H9 (cell line): ENCODE results near the gene PDK2. TPM values are rescaled to one million over a fixed set of nuclear protein-coding genes. Genes with fewer than 3 reads are reported as not detected.

Source experiments
- DNase-seq: peaks from one replicate; pipeline ENCODE4 v3.0.0-alpha.2; 2017
- H2AFZ ChIP-seq: one replicate; pipeline ENCODE4 v1.6.1; 2013; ENCODE audit warnings: mild to moderate bottlenecking, low read length, control low read depth, moderate library complexity
- H2AK5ac ChIP-seq: 2 replicates; pipeline ENCODE4 v1.6.1; 2013; ENCODE audit warnings: low read length, control low read depth, mixed read lengths; ENCODE audit not compliant: insufficient read length
- H2BK120ac ChIP-seq: one replicate; pipeline ENCODE4 v1.6.1; 2013; ENCODE audit warnings: low read depth, mild to moderate bottlenecking, low read length, control low read depth, inconsistent platforms; ENCODE audit not compliant: poor library complexity, severe bottlenecking
- H2BK12ac ChIP-seq: 2 replicates; pipeline ENCODE4 v1.6.1; 2013; ENCODE audit warnings: low read length, control low read depth, mixed read lengths, low read depth; ENCODE audit not compliant: insufficient read length
- H2BK15ac ChIP-seq: 2 replicates; pipeline ENCODE4 v1.6.1; 2013; ENCODE audit warnings: low read depth, low read length, control low read depth
- H2BK20ac ChIP-seq: one replicate; pipeline ENCODE4 v1.6.1; 2013; ENCODE audit warnings: low read depth, mild to moderate bottlenecking, low read length, control low read depth, inconsistent platforms; ENCODE audit not compliant: poor library complexity, severe bottlenecking
- H2BK5ac ChIP-seq: 2 replicates; pipeline ENCODE4 v1.6.1; 2013; ENCODE audit warnings: low read length, control low read depth, mixed read lengths; ENCODE audit not compliant: insufficient read length
- H3K14ac ChIP-seq: 2 replicates; pipeline ENCODE4 v1.6.1; 2013; ENCODE audit warnings: low read length, control low read depth; ENCODE audit not compliant: insufficient read depth
- H3K18ac ChIP-seq: 2 replicates; pipeline ENCODE4 v1.6.1; 2013; ENCODE audit warnings: low read depth, mild to moderate bottlenecking, mixed read lengths, low read length, control low read depth; ENCODE audit not compliant: insufficient read length
- H3K23ac ChIP-seq: 2 replicates; pipeline ENCODE4 v1.6.1; 2013; ENCODE audit warnings: low read length, control low read depth, mixed read lengths, low read depth; ENCODE audit not compliant: insufficient read length
- H3K23me2 ChIP-seq: 2 replicates; pipeline ENCODE4 v1.6.1; 2013; ENCODE audit warnings: low read depth, mild to moderate bottlenecking, mixed read lengths, low read length, control low read depth; ENCODE audit not compliant: insufficient read length, poor library complexity, severe bottlenecking
- H3K27ac ChIP-seq: 2 replicates; pipeline ENCODE4 v1.5.1; 2013; ENCODE audit warnings: low read length, control low read depth, mixed read lengths, low read depth; ENCODE audit not compliant: insufficient read length
- H3K27me3 ChIP-seq: 2 replicates; pipeline ENCODE4 v1.6.1; 2013; ENCODE audit warnings: low read length, control low read depth, inconsistent platforms; ENCODE audit not compliant: insufficient read depth
- H3K4ac ChIP-seq: 2 replicates; pipeline ENCODE4 v1.6.1; 2013; ENCODE audit warnings: low read depth, mild to moderate bottlenecking, control low read depth, inconsistent platforms, low read length, moderate library complexity
- H3K4me1 ChIP-seq: 2 replicates; pipeline ENCODE4 v1.6.1; 2013; ENCODE audit warnings: low read length, control low read depth, inconsistent platforms; ENCODE audit not compliant: insufficient read depth
- H3K4me2 ChIP-seq: 2 replicates; pipeline ENCODE4 v1.6.1; 2013; ENCODE audit warnings: low read length, control low read depth, mixed read lengths; ENCODE audit not compliant: insufficient read length, insufficient read depth
- H3K56ac ChIP-seq: 2 replicates; pipeline ENCODE4 v1.6.1; 2013; ENCODE audit warnings: low read depth, mild to moderate bottlenecking, mixed read lengths, low read length, control low read depth; ENCODE audit not compliant: insufficient read length
- H3K79me1 ChIP-seq: 2 replicates; pipeline ENCODE4 v1.6.1; 2013; ENCODE audit warnings: low read depth, mild to moderate bottlenecking, moderate library complexity, low read length, control low read depth, inconsistent platforms; ENCODE audit not compliant: insufficient read depth, poor library complexity, severe bottlenecking
- H3K79me2 ChIP-seq: 2 replicates; pipeline ENCODE4 v1.6.1; 2013; ENCODE audit warnings: low read length, control low read depth, inconsistent platforms; ENCODE audit not compliant: insufficient read depth
- H3K9ac ChIP-seq: 2 replicates; pipeline ENCODE4 v1.6.1; 2013; ENCODE audit warnings: low read length, control low read depth, mixed read lengths; ENCODE audit not compliant: insufficient read length; ENCODE audit errors: extremely low read depth
- H3K9me3 ChIP-seq: one replicate; pipeline ENCODE4 v1.6.1; 2013; ENCODE audit warnings: low read depth, low read length, inconsistent platforms; ENCODE audit not compliant: control insufficient read depth
- H3T11ph ChIP-seq: one replicate; pipeline ENCODE4 v1.6.1; 2013; ENCODE audit warnings: mild to moderate bottlenecking, low read length, control low read depth, inconsistent platforms
- H4K20me1 ChIP-seq: one replicate; pipeline ENCODE4 v1.6.1; 2013; ENCODE audit not compliant: control insufficient read depth, insufficient read length, insufficient read depth
- H4K5ac ChIP-seq: 2 replicates; pipeline ENCODE4 v1.6.1; 2013; ENCODE audit warnings: low read depth, mild to moderate bottlenecking, mixed read lengths, low read length, control low read depth; ENCODE audit not compliant: insufficient read length
- H4K8ac ChIP-seq: replicated peaks from 2 replicates; pipeline ENCODE4 v1.6.1; 2013; ENCODE audit warnings: low read length, control low read depth, mixed read lengths, low read depth; ENCODE audit not compliant: insufficient read length
- H4K91ac ChIP-seq: 2 replicates; pipeline ENCODE4 v1.6.1; 2013; ENCODE audit warnings: low read depth, mild to moderate bottlenecking, moderate library complexity, mixed read lengths, low read length, control low read depth; ENCODE audit not compliant: insufficient read length
- H3K27ac Mint-ChIP-seq, 3 experiments: 2 replicates in 2 of 3; 3 replicates in 1 of 3; pipeline ENCODE4 v1.8.0; 2020 to 2021; ENCODE audit warnings: mixed read lengths in 3 of 3, mild to moderate bottlenecking in 1 of 3, moderate library complexity in 1 of 3
- H3K27me3 Mint-ChIP-seq: 2 replicates; pipeline ENCODE4 v1.8.0; 2021; ENCODE audit warnings: low read depth, mild to moderate bottlenecking, moderate library complexity, mixed read lengths
- H3K36me3 Mint-ChIP-seq, 3 experiments: 2 replicates in 2 of 3; 3 replicates in 1 of 3; pipeline ENCODE4 v1.8.0; 2020 to 2021; ENCODE audit warnings: low read depth in 3 of 3, mixed read lengths in 3 of 3; ENCODE audit not compliant: insufficient read depth in 1 of 3
- H3K4me1 Mint-ChIP-seq, 2 experiments: 2 replicates each; pipeline ENCODE4 v1.8.0; 2020; ENCODE audit warnings: mixed read lengths in 2 of 2
- H3K4me3 Mint-ChIP-seq, 2 experiments: 2 replicates in 1 of 2; 3 replicates in 1 of 2; pipeline ENCODE4 v1.8.0; 2020 to 2021; ENCODE audit warnings: mild to moderate bottlenecking in 2 of 2, mixed read lengths in 2 of 2, moderate library complexity in 1 of 2
- H3K9me3 Mint-ChIP-seq, 2 experiments: 2 replicates in 1 of 2; 3 replicates in 1 of 2; pipeline ENCODE4 v1.8.0; 2020; ENCODE audit warnings: mild to moderate bottlenecking in 2 of 2, mixed read lengths in 2 of 2, moderate library complexity in 1 of 2
- CTCF ChIP-seq: fragments of 200-600 bp; sonication (generic); conservative IDR thresholded peaks from 3 replicates; pipeline ENCODE4 v1.8.0; 2021; ENCODE audit warnings: antibody characterized with exemption, mild to moderate bottlenecking
- WGBS: extraction: QIAGEN DNeasy Blood & Tissue Kit; methylation state at CpG from one replicate; pipeline ENCODE4 v1.1.7; 2013; ENCODE audit warnings: missing lambda C conversion rate, low lambda C conversion rate, mixed read lengths; ENCODE audit not compliant: insufficient read length; ENCODE audit errors: extremely low coverage; 5-methylcytosine and 5-hydroxymethylcytosine counted together
- total RNA-seq: library from RNA; stranded (reverse); gene quantifications from 2 replicates; pipeline ENCODE4 v1.2.1, GENCODE V29; 2021

PDK2 gene
- total RNA-seq, 1 experiment from 2014 or later = 19.9 TPM

- WGBS = no CpG with 5 or more reads among the region's 20 CpGs
- H2BK5ac ChIP-seq = no peak overlapping the region
- no peak for TF ChIP-seq CTCF
- H3K9me3 ChIP-seq = no peaks in the 10 kb centered on the region
- no peak overlapping the region for H3K14ac ChIP-seq
- no peak overlapping the region for H3T11ph ChIP-seq
- no peak overlapping the region for H4K5ac ChIP-seq
- H2BK12ac ChIP-seq = no peak overlapping the region
- no peak overlapping the region for H3K4me2 ChIP-seq
- no peak overlapping the region for H4K91ac ChIP-seq
- Mint-ChIP-seq H3K9me3 (no peaks in the 10 kb centered on the region), H3K4me3 (no peak overlapping the region), H3K4me1 (peaks cover 30 to 46% of the 10 kb centered on the region in 2 experiments), H3K27me3 (peaks cover 5% of the 10 kb centered on the region; the same call in 1 of the 2 replicates), H3K36me3 (peaks cover 24 to 66% (median 54%) of the 10 kb centered on the region in 3 experiments; a peak in 6 of 7 replicates), H3K27ac (peak overlapping the region in 1 of 3 experiments; percentile 38; a peak in 1 of 7 replicates)
- no peak overlapping the region for H3K56ac ChIP-seq
- peaks cover 2% of the 10 kb centered on the region for H4K20me1 ChIP-seq
- no peak overlapping the region for H3K27ac ChIP-seq
- no peak overlapping the region for H2AK5ac ChIP-seq
- H3K4me1 ChIP-seq = no peaks in the 10 kb centered on the region; the same call in 1 of the 2 replicates
- no peak overlapping the region for H2BK120ac ChIP-seq
- H3K79me2 ChIP-seq = no peaks in the 10 kb centered on the region
- no peak overlapping the region for H3K9ac ChIP-seq
- H3K23me2 ChIP-seq = peaks cover 5% of the 10 kb centered on the region
- no peak overlapping the region for H4K8ac ChIP-seq
- no peaks in the 10 kb centered on the region for H3K27me3 ChIP-seq
- H3K18ac ChIP-seq = no peak overlapping the region
- no peak overlapping the region for H3K23ac ChIP-seq
- H2BK20ac ChIP-seq = no peak overlapping the region
- DNase-seq = no peak
- H2BK15ac ChIP-seq = no peak overlapping the region
- H3K4ac ChIP-seq = no peak overlapping the region
- no peak overlapping the region for H2AFZ ChIP-seq
- H3K79me1 ChIP-seq = no peaks in the 10 kb centered on the region
These were observed 48.5 kb downstream of the PDK2 start for GRCh38 chr17:50143461-50144176.
